Ovary (tissue), 9 donors: ENCODE data around the gene ATXN10. TPM values are rescaled to one million over a fixed set of nuclear protein-coding genes. Genes with fewer than 3 reads are reported as not detected.

Experiments
- DNase-seq, 5 donors: peaks; one replicate each; pipeline ENCODE4 v3.0.0-alpha.2; 2019 to 2020
- H3K27ac ChIP-seq, 2 donors: fragments of 200-600 bp; one replicate each; pipeline versions ENCODE4 v1.5.1 to v1.8.0; 2019 to 2022
- H3K27me3 ChIP-seq: fragments of 200-600 bp; one replicate; pipeline ENCODE4 v1.8.0; 2022
- H3K36me3 ChIP-seq: fragments of 200-600 bp; sonication (generic); one replicate; pipeline ENCODE4 v1.5.1; 2019
- H3K4me1 ChIP-seq: one replicate; pipeline ENCODE4 v1.8.1; 2013; ENCODE audit warnings: mild to moderate bottlenecking, moderate library complexity; ENCODE audit not compliant: insufficient read depth
- H3K4me3 ChIP-seq: fragments of 200-600 bp; sonication (generic); one replicate; pipeline ENCODE4 v1.5.1; 2017
- H3K9me3 ChIP-seq, 2 donors: fragments of 200-600 bp in 1 of 2; sonication (generic) in 1 of 2; one replicate each; pipeline versions ENCODE4 v1.5.1 to v1.8.1; 2013 to 2019; ENCODE audit warnings: mild to moderate bottlenecking in 1 of 2, moderate library complexity in 1 of 2
- CTCF ChIP-seq, 3 donors: fragments of 450-650 bp in 2 of 3; fragments of 200-600 bp in 1 of 3; IDR thresholded peaks; one replicate each; pipeline versions ENCODE4 v1.5.1 to v1.8.0; 2016 to 2022; ENCODE audit warnings: antibody characterized with exemption in 3 of 3, mild to moderate bottlenecking in 1 of 3
- EP300 ChIP-seq: sonication (generic); formaldehyde crosslinking; IDR thresholded peaks from one replicate; pipeline ENCODE4 v1.6.1; 2017; ENCODE audit warnings: antibody characterized with exemption
- POLR2A ChIP-seq: fragments of 450-650 bp; IDR thresholded peaks from one replicate; pipeline ENCODE4 v1.6.1; 2017; ENCODE audit warnings: antibody characterized with exemption, mild to moderate bottlenecking, moderate library complexity
- WGBS, 3 donors: extraction: QIAGEN DNeasy Blood & Tissue Kit in 1 of 3; methylation state at CpG; one replicate each; pipeline versions ENCODE4 v1.1.5 to v1.1.7; 2013 to 2017; 5-methylcytosine and 5-hydroxymethylcytosine counted together
- intact Hi-C, 4 donors: fragments of 100-400 bp; cut with DNase I; formaldehyde crosslinking; loops; one replicate each; pipeline versions ENCODE4 v1.11.0 to v1.15.1; 2022 to 2023
- polyA plus RNA-seq, 2 donors: library from polyadenylated mRNA; stranded (reverse); fragments of 200-250 nt in 1 of 2; fragments of 350-450 nt in 1 of 2; fragmentation: Illumina TruSeq in 1 of 2; extraction: RNeasy Lipid Tissue Mini Kit (QIAGEN cat#74804) in 1 of 2; gene quantifications; one replicate each; pipeline ENCODE4 v1.2.3, GENCODE V29; 2013 to 2014
- total RNA-seq, 7 donors: library from RNA; depleted of rRNA in 2 of 7; stranded (reverse); fragments of >200 nt in 2 of 7; fragmentation: NEBNext Ultra II Directional in 3 of 7; extraction: Animal tissue kit (Norgen Biotek cat#: 25700) in 3 of 7; gene quantifications; one replicate each; pipeline versions ENCODE4 v1.1.0 to v1.2.4, GENCODE V29; 2016 to 2023
- donor health status: DM: no; HTN: no; CAD: no; lungs with moderate emphysema.
- donor health status: DM: no; HTN: no; CAD: no.
- donor health status: Bipolar disorder and iron deficiency.
- donor health status: DM: yes; HTN: yes; CAD: no.
- donor health status: DM: no; HTN: no; CAD: no.
- donor health status: DM: yes; HTN: yes; CAD: no.

ATXN10 gene
- total and polyA plus RNA-seq, 9 donors = 77.4 to 241 (median 175) TPM

GRCh38 chr22:45770506-45770905 lies 98.9 kb downstream of the ATXN10 start:
- no peaks in the 10 kb centered on the region for H3K4me1 ChIP-seq
- H3K27me3 ChIP-seq = no peaks in the 10 kb centered on the region
- H3K4me3 ChIP-seq = no peak overlapping the region
- no peak for DNase-seq
- no peak overlapping the region for H3K27ac ChIP-seq
- no peaks in the 10 kb centered on the region for H3K9me3 ChIP-seq
- TF ChIP-seq EP300 (no peak), CTCF (IDR thresholded peaks at IDR 0.05) (no peak), POLR2A (no peak)
- H3K36me3 ChIP-seq = no peaks in the 10 kb centered on the region
- WGBS, 3 donors = 70 to 73% (median 70%) methylated on average over 4 of the region's 4 CpGs
- intact Hi-C loops = no loop called here

GRCh38 chr22:45771057-45771456 lies 99.4 kb downstream of the ATXN10 start:
- Histone ChIP-seq H3K4me3 (no peak overlapping the region), H3K4me1 (no peaks in the 10 kb centered on the region), H3K27me3 (no peaks in the 10 kb centered on the region), H3K9me3 (no peaks in the 10 kb centered on the region), H3K27ac (no peak overlapping the region), H3K36me3 (no peaks in the 10 kb centered on the region)
- no peak for DNase-seq
- intact Hi-C loops = no loop called here
- no peak for TF ChIP-seq POLR2A
- TF ChIP-seq CTCF (IDR thresholded peaks at IDR 0.05) = no peak
- no peak for TF ChIP-seq EP300
- 92 to 96% (median 95%) methylated on average over 3 of the region's 3 CpGs for WGBS, 3 donors

- no peak overlapping the region for H3K27ac ChIP-seq
- no peaks in the 10 kb centered on the region for H3K9me3 ChIP-seq
- no peaks in the 10 kb centered on the region for H3K36me3 ChIP-seq
- 92 to 98% (median 95%) methylated on average over 2 of the region's 2 CpGs for WGBS, 3 donors
- H3K27me3 ChIP-seq = no peaks in the 10 kb centered on the region
- no peak for TF ChIP-seq CTCF (IDR thresholded peaks at IDR 0.05)
- no peak for TF ChIP-seq EP300
- no peak for TF ChIP-seq POLR2A
- DNase-seq = no peak
- H3K4me1 ChIP-seq = no peaks in the 10 kb centered on the region
- intact Hi-C loops = no loop called here
- H3K4me3 ChIP-seq = no peak overlapping the region
Measured at GRCh38 chr22:45771711-45772110, 100.1 kb downstream of the ATXN10 start.

GRCh38 chr22:45772743-45773142 lies 101.1 kb downstream of the ATXN10 start:
- Histone ChIP-seq H3K9me3 (no peaks in the 10 kb centered on the region), H3K36me3 (no peaks in the 10 kb centered on the region), H3K27ac (no peak overlapping the region), H3K4me3 (no peak overlapping the region), H3K27me3 (no peaks in the 10 kb centered on the region), H3K4me1 (no peaks in the 10 kb centered on the region)
- intact Hi-C loops = no loop called here
- 92 to 96% (median 96%) methylated on average over 2 of the region's 2 CpGs for WGBS, 3 donors
- DNase-seq = no peak
- TF ChIP-seq POLR2A = no peak
- no peak for TF ChIP-seq CTCF (IDR thresholded peaks at IDR 0.05)
- no peak for TF ChIP-seq EP300
